ENCODE data around the gene PTCD1.

GRCh38 chr7:99393355-99394187 lies 45.0 kb downstream of the PTCD1 start:
- no peak for TF ChIP-seq EZH2 (IDR thresholded peaks at IDR 0.05; ENCODE audit: insufficient read depth, poor library complexity, severe bottlenecking)
- TF ChIP-seq EZH2phosphoT487 (IDR thresholded peaks at IDR 0.05; ENCODE audit: insufficient read depth, low read depth): no peak

Data from GM23248 (cell line).